H54 (cell line): ENCODE measurements around the gene TTC4.

Source experiments
- DNase-seq: peaks from one replicate; pipeline ENCODE4 v3.0.0; 2011; ENCODE audit warnings: low spot score, mixed read lengths; ENCODE audit not compliant: insufficient read length
- FAIRE-seq: peaks from 3 replicates; lab custom pipeline; 2011; peaks lifted over from hg19 to GRCh38; lab: Jason Lieb, UNC
- POLR2A ChIP-seq: IDR thresholded peaks from 2 replicates; pipeline ENCODE4 v1.6.1; 2011; ENCODE audit warnings: low read depth, mild to moderate bottlenecking, low read length

TTC4 gene

GRCh38 chr1:54745864-54746263, 30.2 kb downstream of the TTC4 start:
- no peak for TF ChIP-seq POLR2A
- DNase-seq (no peak), FAIRE-seq (no peak)

- DNase-seq: no peak
- no peak for TF ChIP-seq POLR2A
- no peak for FAIRE-seq
These were observed 32.6 kb downstream of the TTC4 start for GRCh38 chr1:54748094-54748835.

GRCh38 chr1:54750596-54750995, 34.9 kb downstream of the TTC4 start:
- FAIRE-seq: no peak
- no peak for DNase-seq

GRCh38 chr1:54751426-54751825, 35.8 kb downstream of the TTC4 start:
- no peak for TF ChIP-seq POLR2A
- DNase-seq (no peak), FAIRE-seq (no peak)

More at GRCh38 chr1:54750596-54750995, 34.9 kb downstream of the TTC4 start:
- no peak for TF ChIP-seq POLR2A

- TF ChIP-seq POLR2A: no peak
- FAIRE-seq: no peak
- DNase-seq: no peak
These were observed 38.4 kb downstream of the TTC4 start for GRCh38 chr1:54754045-54754444.

GRCh38 chr1:54754486-54755285, 39.0 kb downstream of the TTC4 start:
- no peak for TF ChIP-seq POLR2A
- FAIRE-seq (no peak), DNase-seq (no peak)

- no peak for TF ChIP-seq POLR2A
- FAIRE-seq (no peak), DNase-seq (no peak)
These were observed 42.2 kb downstream of the TTC4 start for GRCh38 chr1:54757833-54758232.

GRCh38 chr1:54758678-54759348, 43.2 kb downstream of the TTC4 start:
- FAIRE-seq: no peak
- DNase-seq: no peak
- TF ChIP-seq POLR2A: no peak

GRCh38 chr1:54763816-54764132, 48.1 kb downstream of the TTC4 start:
- no peak for TF ChIP-seq POLR2A
- FAIRE-seq (no peak), DNase-seq (no peak)

- peak; percentile 90 for TF ChIP-seq POLR2A
- FAIRE-seq: peak; percentile 92
- DNase-seq: peak; percentile 96
These were observed 48.7 kb downstream of the TTC4 start, which contains the start of gene PARS2 for GRCh38 chr1:54764133-54764921. TSS of gene PARS2 (minus strand) at chr1:54764523. CDS start at chr1:54759161, 5,362 bp downstream.

GRCh38 chr1:54764922-54765561, 49.4 kb downstream of the TTC4 start:
- TF ChIP-seq POLR2A: no peak
- FAIRE-seq (no peak), DNase-seq (no peak)

- no peak for FAIRE-seq
- TF ChIP-seq POLR2A: no peak
- no peak for DNase-seq
These were observed 51.1 kb downstream of the TTC4 start for GRCh38 chr1:54766726-54767125.

GRCh38 chr1:54767526-54767925, 51.9 kb downstream of the TTC4 start:
- FAIRE-seq (no peak), DNase-seq (no peak)
- no peak for TF ChIP-seq POLR2A
